ENCODE results near the gene HOMER1. TPM values are rescaled to one million over a fixed set of nuclear protein-coding genes. Genes with fewer than 3 reads are reported as not detected.

Gene HOMER1
- polyA plus RNA-seq, 3 donors, result 0.03 to 0.62 (median 0.04) TPM

GRCh38 chr5:79417495-79417894 lies 96.4 kb downstream of the HOMER1 start:
- Mint-ChIP-seq H3K4me1 (peaks cover 5% of the 10 kb centered on the region), H3K9me3 (no peaks in the 10 kb centered on the region), H3K4me3 (no peak overlapping the region), H3K27me3 (ENCODE audit: low read depth in 3 of 3) (peaks cover 0 to 2% (median 0%) of the 10 kb centered on the region in 3 donors), H3K27ac (no peak overlapping the region), H3K36me3 (no peaks in the 10 kb centered on the region)
- Histone ChIP-seq H2AFZ (ENCODE audit: insufficient read depth, low read depth, low read length, poor library complexity, severe bottlenecking) (no peak overlapping the region), H3K4me2 (replicated peaks; ENCODE audit: extremely low read depth, low read length, poor library complexity, severe bottlenecking) (no peak overlapping the region), H3K9me3 (replicated peaks in 1 of 2; ENCODE audit: control insufficient read depth in 1 of 2, insufficient read depth in 1 of 2, low read length in 2 of 2) (no peaks in the 10 kb centered on the region), H3K27ac (ENCODE audit: low read depth in 1 of 2, low read length in 2 of 2) (no peak overlapping the region), H3K9ac (ENCODE audit: insufficient read depth, low read length, poor library complexity, severe bottlenecking) (no peak overlapping the region), H3K4me3 (replicated peaks in 1 of 3; ENCODE audit: low read depth in 2 of 3, low read length in 3 of 3) (no peak overlapping the region), H3K79me2 (ENCODE audit: insufficient read depth, low read length) (no peaks in the 10 kb centered on the region), H3K27me3 (ENCODE audit: control insufficient read depth in 2 of 2, insufficient read depth in 2 of 2, low read length in 2 of 2) (no peaks in the 10 kb centered on the region), H3K36me3 (replicated peaks in 1 of 2; ENCODE audit: control insufficient read depth in 1 of 2, insufficient read depth in 2 of 2, low read length in 2 of 2) (no peaks in the 10 kb centered on the region), H4K20me1 (ENCODE audit: insufficient read depth, low read length) (no peaks in the 10 kb centered on the region), H3K4me1 (ENCODE audit: control insufficient read depth in 1 of 2, insufficient read depth in 2 of 2, low read length in 2 of 2) (no peaks in the 10 kb centered on the region)
- WGBS (ENCODE audit: insufficient coverage), result no CpG with 5 or more reads among the region's 1 CpG
- DNase-seq, result no peak
- intact Hi-C loops (cut with micrococcal nuclease), result no loop called here
- TF ChIP-seq CTCF (IDR thresholded peaks at IDR 0.05), result no peak

GRCh38 chr5:79416499-79416898 lies 97.4 kb downstream of the HOMER1 start:
- H3K4me2 ChIP-seq (replicated peaks; ENCODE audit: extremely low read depth, low read length, poor library complexity, severe bottlenecking), result no peak overlapping the region
- H3K27ac ChIP-seq (ENCODE audit: low read depth in 1 of 2, low read length in 2 of 2), result no peak overlapping the region
- no peak overlapping the region for H3K4me3 ChIP-seq (replicated peaks in 1 of 3; ENCODE audit: low read depth in 2 of 3, low read length in 3 of 3)
- 100% methylated on average over 1 of the region's 2 CpGs for WGBS (ENCODE audit: insufficient coverage)
- peaks cover 0 to 2% (median 0%) of the 10 kb centered on the region in 7 donors for H3K9me3 Mint-ChIP-seq
- no peaks in the 10 kb centered on the region for H3K36me3 Mint-ChIP-seq
- H3K27ac Mint-ChIP-seq, result peak overlapping the region in 1 of 7 donors; percentile 66
- no peaks in the 10 kb centered on the region for H3K36me3 ChIP-seq (replicated peaks in 1 of 2; ENCODE audit: control insufficient read depth in 1 of 2, insufficient read depth in 2 of 2, low read length in 2 of 2)
- no peak overlapping the region for H3K9ac ChIP-seq (ENCODE audit: insufficient read depth, low read length, poor library complexity, severe bottlenecking)
- H3K27me3 Mint-ChIP-seq (ENCODE audit: low read depth in 3 of 3), result peaks cover 0 to 2% (median 2%) of the 10 kb centered on the region in 3 donors
- no peak overlapping the region for H3K4me3 Mint-ChIP-seq
- no peak overlapping the region for H2AFZ ChIP-seq (ENCODE audit: insufficient read depth, low read depth, low read length, poor library complexity, severe bottlenecking)
- no peaks in the 10 kb centered on the region for H3K79me2 ChIP-seq (ENCODE audit: insufficient read depth, low read length)
- no peak for TF ChIP-seq CTCF (IDR thresholded peaks at IDR 0.05)
- peak; percentile 6 to 26 (median 14) for DNase-seq
- peaks cover 5% of the 10 kb centered on the region for H3K4me1 Mint-ChIP-seq
- H4K20me1 ChIP-seq (ENCODE audit: insufficient read depth, low read length), result no peaks in the 10 kb centered on the region
- intact Hi-C loops (cut with micrococcal nuclease), result no loop called here
- no peaks in the 10 kb centered on the region for H3K27me3 ChIP-seq (ENCODE audit: control insufficient read depth in 2 of 2, insufficient read depth in 2 of 2, low read length in 2 of 2)
- no peaks in the 10 kb centered on the region for H3K4me1 ChIP-seq (ENCODE audit: control insufficient read depth in 1 of 2, insufficient read depth in 2 of 2, low read length in 2 of 2)
- H3K9me3 ChIP-seq (replicated peaks in 1 of 2; ENCODE audit: control insufficient read depth in 1 of 2, insufficient read depth in 1 of 2, low read length in 2 of 2), result no peaks in the 10 kb centered on the region

All from CD14-positive monocyte (primary cell).